Mesothelial cell of epicardium (in vitro differentiated cells): Measurements from ENCODE around the gene PATJ. TPM values are rescaled to one million over a fixed set of nuclear protein-coding genes. Genes with fewer than 3 reads are reported as not detected.

Experiments
- DNase-seq, 2 experiments: peaks; one replicate each; pipeline ENCODE4 v3.0.0; 2021; ENCODE audit warnings: low spot score in 2 of 2; ENCODE audit not compliant: unreplicated experiment in 2 of 2
- H3K27ac Mint-ChIP-seq: 2 replicates; pipeline ENCODE4 v1.8.0; 2021; ENCODE audit warnings: mixed read lengths
- H3K27me3 Mint-ChIP-seq: 2 replicates; pipeline ENCODE4 v1.8.0; 2021; ENCODE audit warnings: low read depth, mixed read lengths
- H3K36me3 Mint-ChIP-seq: 2 replicates; pipeline ENCODE4 v1.8.0; 2021; ENCODE audit warnings: mixed read lengths
- H3K4me1 Mint-ChIP-seq: 2 replicates; pipeline ENCODE4 v1.8.0; 2021; ENCODE audit warnings: mixed read lengths
- H3K4me3 Mint-ChIP-seq: 2 replicates; pipeline ENCODE4 v1.8.0; 2021; ENCODE audit warnings: mild to moderate bottlenecking, moderate library complexity, mixed read lengths
- H3K9me3 Mint-ChIP-seq: 2 replicates; pipeline ENCODE4 v1.8.0; 2021; ENCODE audit warnings: mixed read lengths
- CTCF ChIP-seq: fragments of 200-600 bp; sonication (generic); IDR thresholded peaks from one replicate; pipeline ENCODE4 v1.5.0; 2021; ENCODE audit warnings: antibody characterized with exemption; ENCODE audit not compliant: unreplicated experiment
- total RNA-seq: library from RNA; stranded (reverse); gene quantifications from 3 replicates; pipeline ENCODE4 v1.2.1, GENCODE V29; 2021

Gene PATJ
- total RNA-seq, 1 donor from 2014 or later = 129 TPM

GRCh38 chr1:61995641-61996040 lies 253.4 kb downstream of the PATJ start:
- H3K27ac Mint-ChIP-seq = no peak overlapping the region
- H3K27me3 Mint-ChIP-seq = no peaks in the 10 kb centered on the region
- no peak for TF ChIP-seq CTCF
- H3K36me3 Mint-ChIP-seq = peaks cover 17% of the 10 kb centered on the region
- DNase-seq = no peak
- no peaks in the 10 kb centered on the region for H3K9me3 Mint-ChIP-seq
- no peak overlapping the region for H3K4me3 Mint-ChIP-seq
- H3K4me1 Mint-ChIP-seq = no peaks in the 10 kb centered on the region

DNA sequence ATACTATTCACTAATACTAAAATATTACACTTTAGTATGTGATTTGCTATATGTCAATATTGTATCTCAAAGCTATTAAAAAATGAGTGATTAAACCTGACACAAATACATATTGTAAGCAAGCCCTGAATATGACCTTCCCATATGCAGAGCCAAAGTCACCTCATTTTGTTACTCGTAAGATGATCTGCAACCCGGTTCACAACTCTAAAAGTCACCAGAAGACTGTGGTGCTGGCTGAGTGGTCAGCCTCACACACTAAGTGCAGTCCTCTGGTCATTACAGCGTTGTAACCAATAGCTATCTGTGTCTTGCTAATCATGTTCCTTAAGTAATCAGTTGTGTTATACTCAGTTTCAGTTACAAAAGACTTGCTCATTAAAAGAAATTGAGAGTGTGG lies 254.8 kb downstream of the PATJ start:
- H3K4me1 Mint-ChIP-seq = no peaks in the 10 kb centered on the region
- no peak overlapping the region for H3K4me3 Mint-ChIP-seq
- H3K27me3 Mint-ChIP-seq = no peaks in the 10 kb centered on the region
- DNase-seq = no peak
- TF ChIP-seq CTCF = no peak
- H3K9me3 Mint-ChIP-seq = no peaks in the 10 kb centered on the region
- no peak overlapping the region for H3K27ac Mint-ChIP-seq
- peaks cover 17% of the 10 kb centered on the region for H3K36me3 Mint-ChIP-seq

- H3K4me1 Mint-ChIP-seq = no peaks in the 10 kb centered on the region
- no peaks in the 10 kb centered on the region for H3K9me3 Mint-ChIP-seq
- no peak for TF ChIP-seq CTCF
- H3K27ac Mint-ChIP-seq = no peak overlapping the region
- H3K27me3 Mint-ChIP-seq = no peaks in the 10 kb centered on the region
- H3K36me3 Mint-ChIP-seq = peaks cover 16% of the 10 kb centered on the region
- H3K4me3 Mint-ChIP-seq = no peak overlapping the region
- no peak for DNase-seq
These were observed 261.5 kb downstream of the PATJ start for GRCh38 chr1:62003777-62004176.

GRCh38 chr1:62006690-62007089 lies 264.4 kb downstream of the PATJ start:
- H3K36me3 Mint-ChIP-seq = peaks cover 25% of the 10 kb centered on the region
- H3K27ac Mint-ChIP-seq = no peak overlapping the region
- H3K27me3 Mint-ChIP-seq = no peaks in the 10 kb centered on the region
- H3K9me3 Mint-ChIP-seq = no peaks in the 10 kb centered on the region
- no peak for DNase-seq
- H3K4me3 Mint-ChIP-seq = no peak overlapping the region
- no peak for TF ChIP-seq CTCF
- no peaks in the 10 kb centered on the region for H3K4me1 Mint-ChIP-seq

DNA sequence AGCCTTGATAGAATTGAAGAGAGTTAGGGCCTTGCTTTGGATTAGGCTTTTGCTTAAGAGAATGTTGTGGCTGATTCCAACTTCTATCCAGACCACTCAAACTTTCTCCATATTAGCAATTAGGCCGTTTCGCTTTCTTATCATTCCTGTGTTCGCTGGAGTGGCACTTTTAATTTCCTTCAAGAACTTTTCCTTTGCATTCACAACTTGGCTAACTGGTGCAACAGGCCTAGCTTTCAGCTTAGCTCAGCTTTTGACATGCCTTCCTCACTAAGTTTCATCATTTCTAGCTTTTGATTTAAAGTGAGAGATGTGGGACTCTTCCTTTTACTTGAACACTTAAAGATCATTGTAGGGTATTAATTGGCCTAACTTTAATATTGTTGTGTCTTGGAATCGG lies 268.7 kb downstream of the PATJ start:
- peaks cover 31% of the 10 kb centered on the region for H3K36me3 Mint-ChIP-seq
- no peak overlapping the region for H3K27ac Mint-ChIP-seq
- TF ChIP-seq CTCF = no peak
- no peak overlapping the region for H3K4me3 Mint-ChIP-seq
- no peaks in the 10 kb centered on the region for H3K9me3 Mint-ChIP-seq
- no peaks in the 10 kb centered on the region for H3K4me1 Mint-ChIP-seq
- H3K27me3 Mint-ChIP-seq = no peaks in the 10 kb centered on the region
- DNase-seq = no peak

- Mint-ChIP-seq H3K9me3 (no peaks in the 10 kb centered on the region), H3K27me3 (no peaks in the 10 kb centered on the region), H3K36me3 (peaks cover 29% of the 10 kb centered on the region), H3K4me1 (no peaks in the 10 kb centered on the region), H3K27ac (no peak overlapping the region), H3K4me3 (no peak overlapping the region)
- no peak for DNase-seq
- TF ChIP-seq CTCF = no peak
These were observed 269.8 kb downstream of the PATJ start for GRCh38 chr1:62012095-62012494.
